Measurements from ENCODE around the gene OPCML. TPM values are rescaled to one million over a fixed set of nuclear protein-coding genes. Genes with fewer than 3 reads are reported as not detected.

Gene OPCML
- total and polyA plus RNA-seq, 4 donors = under 0.01 to 0.01 TPM; not detected in 2

DNA sequence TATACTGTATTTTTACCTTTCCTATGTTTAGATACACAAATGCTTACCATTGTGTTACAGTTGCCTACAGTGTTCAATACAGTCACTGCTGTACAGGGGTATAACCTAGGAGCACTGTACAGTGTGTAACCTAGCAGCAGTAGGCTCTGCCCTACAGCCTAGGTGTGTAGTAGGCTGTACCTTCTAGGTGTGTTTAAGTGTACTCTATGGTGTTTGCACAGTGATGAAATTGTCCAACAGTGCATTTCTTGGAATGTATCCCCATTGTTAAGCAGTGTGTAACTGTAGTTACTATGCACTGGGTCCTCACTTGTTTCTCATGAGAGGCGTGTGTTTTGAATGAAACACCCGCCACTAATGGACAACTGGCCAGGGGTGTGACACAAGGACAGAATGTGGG, 269.0 kb downstream of the OPCML start:
- Histone ChIP-seq H3K36me3 (ENCODE audit: control insufficient read depth in 4 of 4, insufficient read depth in 3 of 4, low read depth in 1 of 4, low read length in 3 of 4) (no peaks in the 10 kb centered on the region), H3K9ac (ENCODE audit: low read depth in 1 of 2, low read length in 2 of 2) (no peak overlapping the region), H3K27me3 (ENCODE audit: control insufficient read depth in 4 of 4, insufficient read depth in 4 of 4, low read length in 3 of 4) (peaks cover 0 to 9% (median 0%) of the 10 kb centered on the region in 4 donors), H3K27ac (ENCODE audit: low read depth in 1 of 2, low read length in 2 of 2) (no peak overlapping the region), H3K4me3 (ENCODE audit: low read depth in 1 of 3, low read length in 3 of 3) (no peak overlapping the region), H3K9me3 (ENCODE audit: control insufficient read depth in 4 of 4, low read length in 3 of 4) (no peaks in the 10 kb centered on the region), H3K4me1 (ENCODE audit: control insufficient read depth in 4 of 4, insufficient read depth in 4 of 4, low read length in 3 of 4) (no peaks in the 10 kb centered on the region)
- WGBS = 79% methylated on average over 2 of the region's 2 CpGs
- DNase-seq (ENCODE audit: low spot score) = no peak
- TF ChIP-seq, protein P1, sequence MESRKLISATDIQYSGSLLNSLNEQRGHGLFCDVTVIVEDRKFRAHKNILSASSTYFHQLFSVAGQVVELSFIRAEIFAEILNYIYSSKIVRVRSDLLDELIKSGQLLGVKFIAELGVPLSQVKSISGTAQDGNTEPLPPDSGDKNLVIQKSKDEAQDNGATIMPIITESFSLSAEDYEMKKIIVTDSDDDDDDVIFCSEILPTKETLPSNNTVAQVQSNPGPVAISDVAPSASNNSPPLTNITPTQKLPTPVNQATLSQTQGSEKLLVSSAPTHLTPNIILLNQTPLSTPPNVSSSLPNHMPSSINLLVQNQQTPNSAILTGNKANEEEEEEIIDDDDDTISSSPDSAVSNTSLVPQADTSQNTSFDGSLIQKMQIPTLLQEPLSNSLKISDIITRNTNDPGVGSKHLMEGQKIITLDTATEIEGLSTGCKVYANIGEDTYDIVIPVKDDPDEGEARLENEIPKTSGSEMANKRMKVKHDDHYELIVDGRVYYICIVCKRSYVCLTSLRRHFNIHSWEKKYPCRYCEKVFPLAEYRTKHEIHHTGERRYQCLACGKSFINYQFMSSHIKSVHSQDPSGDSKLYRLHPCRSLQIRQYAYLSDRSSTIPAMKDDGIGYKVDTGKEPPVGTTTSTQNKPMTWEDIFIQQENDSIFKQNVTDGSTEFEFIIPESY (IDR thresholded peaks at IDR 0.05) = no peak
- TF ChIP-seq HNF4G (IDR thresholded peaks at IDR 0.05) (no peak), RXRA (IDR thresholded peaks at IDR 0.05) (no peak), FOXA1 (IDR thresholded peaks at IDR 0.05) (no peak), EGR1 (IDR thresholded peaks at IDR 0.05; ENCODE audit: low read depth in 2 of 2) (no peak), JUND (IDR thresholded peaks at IDR 0.05) (no peak), RAD21 (IDR thresholded peaks at IDR 0.05) (no peak), SP1 (IDR thresholded peaks at IDR 0.05) (no peak), TAF1 (conservative IDR thresholded peaks at IDR 0.05) (no peak), YY1 (IDR thresholded peaks at IDR 0.05) (no peak), FOXA2 (IDR thresholded peaks at IDR 0.05) (no peak), GABPA (IDR thresholded peaks at IDR 0.05 in 1 of 2, conservative IDR thresholded peaks at IDR 0.05 in 1 of 2) (no peak), NR2F2 (IDR thresholded peaks at IDR 0.05) (no peak)
- TF ChIP-seq, protein P2, sequence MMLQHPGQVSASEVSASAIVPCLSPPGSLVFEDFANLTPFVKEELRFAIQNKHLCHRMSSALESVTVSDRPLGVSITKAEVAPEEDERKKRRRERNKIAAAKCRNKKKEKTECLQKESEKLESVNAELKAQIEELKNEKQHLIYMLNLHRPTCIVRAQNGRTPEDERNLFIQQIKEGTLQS (IDR thresholded peaks at IDR 0.05) = no peak
- TF ChIP-seq, protein P3, sequence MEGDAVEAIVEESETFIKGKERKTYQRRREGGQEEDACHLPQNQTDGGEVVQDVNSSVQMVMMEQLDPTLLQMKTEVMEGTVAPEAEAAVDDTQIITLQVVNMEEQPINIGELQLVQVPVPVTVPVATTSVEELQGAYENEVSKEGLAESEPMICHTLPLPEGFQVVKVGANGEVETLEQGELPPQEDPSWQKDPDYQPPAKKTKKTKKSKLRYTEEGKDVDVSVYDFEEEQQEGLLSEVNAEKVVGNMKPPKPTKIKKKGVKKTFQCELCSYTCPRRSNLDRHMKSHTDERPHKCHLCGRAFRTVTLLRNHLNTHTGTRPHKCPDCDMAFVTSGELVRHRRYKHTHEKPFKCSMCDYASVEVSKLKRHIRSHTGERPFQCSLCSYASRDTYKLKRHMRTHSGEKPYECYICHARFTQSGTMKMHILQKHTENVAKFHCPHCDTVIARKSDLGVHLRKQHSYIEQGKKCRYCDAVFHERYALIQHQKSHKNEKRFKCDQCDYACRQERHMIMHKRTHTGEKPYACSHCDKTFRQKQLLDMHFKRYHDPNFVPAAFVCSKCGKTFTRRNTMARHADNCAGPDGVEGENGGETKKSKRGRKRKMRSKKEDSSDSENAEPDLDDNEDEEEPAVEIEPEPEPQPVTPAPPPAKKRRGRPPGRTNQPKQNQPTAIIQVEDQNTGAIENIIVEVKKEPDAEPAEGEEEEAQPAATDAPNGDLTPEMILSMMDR (IDR thresholded peaks at IDR 0.05; ENCODE audit: low read depth, low read length, missing input control) = no peak
- TF ChIP-seq, protein P4, sequence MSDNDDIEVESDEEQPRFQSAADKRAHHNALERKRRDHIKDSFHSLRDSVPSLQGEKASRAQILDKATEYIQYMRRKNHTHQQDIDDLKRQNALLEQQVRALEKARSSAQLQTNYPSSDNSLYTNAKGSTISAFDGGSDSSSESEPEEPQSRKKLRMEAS (IDR thresholded peaks at IDR 0.05) = no peak

DNA sequence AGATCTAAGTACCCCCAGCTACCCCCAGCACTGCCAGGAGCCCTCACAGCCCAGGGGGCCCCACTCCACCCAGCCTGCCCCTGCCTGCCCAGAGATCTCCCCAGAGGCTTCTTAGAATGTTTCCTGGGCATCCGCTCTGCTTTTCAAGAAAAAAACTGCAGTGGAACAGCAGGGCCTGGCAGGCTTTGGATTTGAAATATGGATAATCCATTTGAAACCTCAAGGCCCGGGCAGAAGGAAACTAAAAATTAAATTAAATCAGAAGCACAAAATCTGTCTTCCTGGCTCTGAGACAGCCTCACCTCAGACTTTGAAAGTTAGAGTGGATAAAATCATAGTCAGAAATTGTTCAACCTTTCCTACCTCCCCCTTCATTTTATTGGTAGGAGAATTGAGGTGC, 273.6 kb downstream of the OPCML start:
- Histone ChIP-seq H3K27ac (ENCODE audit: low read depth in 1 of 2, low read length in 2 of 2) (no peak overlapping the region), H3K36me3 (ENCODE audit: control insufficient read depth in 4 of 4, insufficient read depth in 3 of 4, low read depth in 1 of 4, low read length in 3 of 4) (no peaks in the 10 kb centered on the region), H3K9me3 (ENCODE audit: control insufficient read depth in 4 of 4, low read length in 3 of 4) (no peaks in the 10 kb centered on the region), H3K27me3 (ENCODE audit: control insufficient read depth in 4 of 4, insufficient read depth in 4 of 4, low read length in 3 of 4) (peaks cover 0 to 9% (median 0%) of the 10 kb centered on the region in 4 donors), H3K4me3 (ENCODE audit: low read depth in 1 of 3, low read length in 3 of 3) (no peak overlapping the region), H3K4me1 (ENCODE audit: control insufficient read depth in 4 of 4, insufficient read depth in 4 of 4, low read length in 3 of 4) (no peaks in the 10 kb centered on the region), H3K9ac (ENCODE audit: low read depth in 1 of 2, low read length in 2 of 2) (no peak overlapping the region)
- WGBS = 87% methylated on average over 2 of the region's 2 CpGs
- TF ChIP-seq FOXA2 (IDR thresholded peaks at IDR 0.05) (no peak), GABPA (IDR thresholded peaks at IDR 0.05 in 1 of 2, conservative IDR thresholded peaks at IDR 0.05 in 1 of 2) (no peak), YY1 (IDR thresholded peaks at IDR 0.05) (no peak), HNF4G (IDR thresholded peaks at IDR 0.05) (no peak), TAF1 (conservative IDR thresholded peaks at IDR 0.05) (no peak), NR2F2 (IDR thresholded peaks at IDR 0.05) (no peak), EGR1 (IDR thresholded peaks at IDR 0.05; ENCODE audit: low read depth in 2 of 2) (no peak), HNF4A (conservative IDR thresholded peaks at IDR 0.05) (no peak), FOXA1 (IDR thresholded peaks at IDR 0.05) (no peak)
- TF ChIP-seq, protein P2 (IDR thresholded peaks at IDR 0.05) = no peak
- TF ChIP-seq, protein P4 (IDR thresholded peaks at IDR 0.05) = no peak
- TF ChIP-seq, protein P1 (IDR thresholded peaks at IDR 0.05) = no peak
- TF ChIP-seq, protein P3 (IDR thresholded peaks at IDR 0.05; ENCODE audit: low read depth, low read length, missing input control) = no peak
- no peak for DNase-seq (ENCODE audit: low spot score)
